HEK293 (cell line): ENCODE measurements around the gene TXNDC9.
A peak's percentile ranks its signal among the peaks of the same experiment; 100 is the strongest.

Experiments used
- BCL11A ChIP-seq: fragments of 450-650 bp; formaldehyde crosslinking; IDR thresholded peaks from 2 replicates; pipeline ENCODE4 v1.5.1; 2016; ENCODE audit warnings: low read depth, missing biosample characterization, missing genetic modification characterization
- ELK4 ChIP-seq: IDR thresholded peaks from 2 replicates; pipeline ENCODE4 v1.6.1; 2011; ENCODE audit warnings: mild to moderate bottlenecking, low read depth, low read length, borderline replicate concordance
- KLF1 ChIP-seq: fragments of 450-650 bp; formaldehyde crosslinking; IDR thresholded peaks from 2 replicates; pipeline ENCODE4 v1.5.1; 2016; ENCODE audit warnings: missing biosample characterization, missing genetic modification characterization
- SP2 ChIP-seq: fragments of 450-650 bp; formaldehyde crosslinking; IDR thresholded peaks from 2 replicates; pipeline ENCODE4 v1.5.1; 2016; ENCODE audit warnings: missing biosample characterization, missing genetic modification characterization
- SP3 ChIP-seq: fragments of 450-650 bp; formaldehyde crosslinking; IDR thresholded peaks from 2 replicates; pipeline ENCODE4 v1.5.1; 2016; ENCODE audit warnings: missing biosample characterization, missing genetic modification characterization
- SP7 ChIP-seq: fragments of 450-650 bp; formaldehyde crosslinking; IDR thresholded peaks from 2 replicates; pipeline ENCODE4 v1.5.1; 2016; ENCODE audit warnings: missing biosample characterization, missing genetic modification characterization
- YY1 ChIP-seq: fragments of 450-650 bp; formaldehyde crosslinking; IDR thresholded peaks from 2 replicates; pipeline ENCODE4 v1.5.1; 2018; ENCODE audit warnings: missing biosample characterization, missing genetic modification characterization
- ZBTB17 ChIP-seq: fragments of 450-650 bp; formaldehyde crosslinking; IDR thresholded peaks from 2 replicates; pipeline ENCODE4 v1.5.1; 2016; ENCODE audit warnings: missing biosample characterization, missing genetic modification characterization
- ZBTB21 ChIP-seq: fragments of 450-650 bp; formaldehyde crosslinking; IDR thresholded peaks from 2 replicates; pipeline ENCODE4 v1.5.1; 2017; ENCODE audit warnings: missing biosample characterization, missing genetic modification characterization
- ZBTB26 ChIP-seq: fragments of 450-650 bp; formaldehyde crosslinking; optimal IDR thresholded peaks from 2 replicates; pipeline ENCODE3; 2016; ENCODE audit warnings: missing biosample characterization, mild to moderate bottlenecking, missing genetic modification characterization
- ZBTB44 ChIP-seq: fragments of 450-650 bp; IDR thresholded peaks from 2 replicates; pipeline ENCODE4 v1.5.1; 2018; ENCODE audit warnings: missing biosample characterization, mild to moderate bottlenecking, missing genetic modification characterization
- ZBTB7A ChIP-seq: fragments of 450-650 bp; formaldehyde crosslinking; IDR thresholded peaks from 2 replicates; pipeline ENCODE4 v1.5.1; 2016; ENCODE audit warnings: low read depth, missing biosample characterization, missing genetic modification characterization
- ZFP3 ChIP-seq: fragments of 450-650 bp; formaldehyde crosslinking; IDR thresholded peaks from 2 replicates; pipeline ENCODE4 v1.5.1; 2016; ENCODE audit warnings: low read depth, missing biosample characterization, missing genetic modification characterization
- ZFP41 ChIP-seq: fragments of 450-650 bp; formaldehyde crosslinking; IDR thresholded peaks from 2 replicates; pipeline ENCODE4 v1.5.1; 2016; ENCODE audit warnings: missing biosample characterization, missing genetic modification characterization, borderline replicate concordance
- ZNF121 ChIP-seq: fragments of 450-650 bp; formaldehyde crosslinking; IDR thresholded peaks from 2 replicates; pipeline ENCODE4 v1.5.1; 2016; ENCODE audit warnings: missing biosample characterization, missing genetic modification characterization
- ZNF155 ChIP-seq: fragments of 450-650 bp; formaldehyde crosslinking; IDR thresholded peaks from 2 replicates; pipeline ENCODE4 v1.5.1; 2016; ENCODE audit warnings: missing biosample characterization, missing genetic modification characterization
- ZNF19 ChIP-seq: fragments of 450-650 bp; formaldehyde crosslinking; IDR thresholded peaks from 2 replicates; pipeline ENCODE4; 2016; ENCODE audit warnings: missing biosample characterization, missing genetic modification characterization, low read depth
- ZNF211 ChIP-seq: fragments of 450-650 bp; formaldehyde crosslinking; IDR thresholded peaks from 2 replicates; pipeline ENCODE4 v1.5.1; 2016; ENCODE audit warnings: low read depth, missing biosample characterization, missing genetic modification characterization
- ZNF248 ChIP-seq: fragments of 450-650 bp; formaldehyde crosslinking; IDR thresholded peaks from 2 replicates; pipeline ENCODE4 v1.5.1; 2017; ENCODE audit warnings: missing biosample characterization, missing genetic modification characterization
- ZNF302 ChIP-seq: fragments of 450-650 bp; formaldehyde crosslinking; IDR thresholded peaks from 2 replicates; pipeline ENCODE4 v1.5.1; 2016; ENCODE audit warnings: missing biosample characterization, missing genetic modification characterization, low read depth
- ZNF341 ChIP-seq: fragments of 450-650 bp; formaldehyde crosslinking; IDR thresholded peaks from 2 replicates; pipeline ENCODE4; 2016; ENCODE audit warnings: low read depth, missing biosample characterization, missing genetic modification characterization
- ZNF350 ChIP-seq: fragments of 450-650 bp; formaldehyde crosslinking; IDR thresholded peaks from 2 replicates; pipeline ENCODE4 v1.5.0; 2017; ENCODE audit warnings: missing biosample characterization, mild to moderate bottlenecking, missing genetic modification characterization
- ZNF423 ChIP-seq: fragments of 450-650 bp; formaldehyde crosslinking; IDR thresholded peaks from 2 replicates; pipeline ENCODE4 v1.5.1; 2016; ENCODE audit warnings: missing biosample characterization, missing genetic modification characterization
- ZNF473 ChIP-seq: fragments of 450-650 bp; formaldehyde crosslinking; IDR thresholded peaks from 2 replicates; pipeline ENCODE4 v1.5.1; 2017; ENCODE audit warnings: missing biosample characterization, missing genetic modification characterization
- ZNF501 ChIP-seq: fragments of 450-650 bp; formaldehyde crosslinking; IDR thresholded peaks from 2 replicates; pipeline ENCODE4 v1.5.1; 2016; ENCODE audit warnings: missing biosample characterization, missing genetic modification characterization
- ZNF623 ChIP-seq: fragments of 450-650 bp; formaldehyde crosslinking; IDR thresholded peaks from 2 replicates; pipeline ENCODE4 v1.5.1; 2016; ENCODE audit warnings: missing biosample characterization, missing genetic modification characterization
- ZNF624 ChIP-seq: fragments of 450-650 bp; formaldehyde crosslinking; IDR thresholded peaks from 2 replicates; pipeline ENCODE4 v1.5.1; 2017; ENCODE audit warnings: missing biosample characterization, missing genetic modification characterization
- ZNF639 ChIP-seq: fragments of 450-650 bp; formaldehyde crosslinking; IDR thresholded peaks from 2 replicates; pipeline ENCODE4 v1.5.1; 2016; ENCODE audit warnings: missing biosample characterization, missing genetic modification characterization
- ZNF677 ChIP-seq: fragments of 450-650 bp; IDR thresholded peaks from 2 replicates; pipeline ENCODE4 v1.5.0; 2018; ENCODE audit warnings: missing biosample characterization, mild to moderate bottlenecking, missing genetic modification characterization, moderate library complexity
- ZNF707 ChIP-seq: fragments of 450-650 bp; formaldehyde crosslinking; IDR thresholded peaks from 2 replicates; pipeline ENCODE4 v1.5.1; 2016; ENCODE audit warnings: missing biosample characterization, missing genetic modification characterization
- ZNF830 ChIP-seq: fragments of 450-650 bp; IDR thresholded peaks from 2 replicates; pipeline ENCODE4 v1.5.0; 2018; ENCODE audit warnings: missing biosample characterization, missing genetic modification characterization, low read depth, mild to moderate bottlenecking, moderate library complexity
- ZSCAN23 ChIP-seq: fragments of 450-650 bp; formaldehyde crosslinking; IDR thresholded peaks from 2 replicates; pipeline ENCODE4 v1.5.1; 2016; ENCODE audit warnings: missing biosample characterization, missing genetic modification characterization
- TF ChIP-seq, protein P1 (sequence below): fragments of 450-650 bp; formaldehyde crosslinking; IDR thresholded peaks from 2 replicates; pipeline ENCODE4 v1.5.1; 2016; ENCODE audit warnings: missing biosample characterization, missing genetic modification characterization

Gene TXNDC9

GRCh38 chr2:99335911-99336803 lies at the start of gene TXNDC9 (continued):
- TF ChIP-seq ZFP41 (tag by site-specific recombination): no peak
- TF ChIP-seq ZNF623: no peak
- TF ChIP-seq ZNF473 (tag by site-specific recombination): no peak
- no peak for TF ChIP-seq ZNF155 (tag by site-specific recombination)
- TF ChIP-seq ELK4: no peak
- no peak for TF ChIP-seq ZNF302
- TF ChIP-seq ZNF211 (tag by site-specific recombination): no peak
- no peak for TF ChIP-seq KLF1 (tag by site-specific recombination)
- TF ChIP-seq ZNF19 (tag by site-specific recombination): no peak
- no peak for TF ChIP-seq ZNF350 (tag by site-specific recombination)
- no peak; the same call in 1 of the 2 replicates for TF ChIP-seq ZNF639 (tag by site-specific recombination)
- TF ChIP-seq SP7: peak; percentile 66
- TF ChIP-seq ZBTB17 (tag by site-specific recombination): peak; percentile 74
- TF ChIP-seq ZFP3 (tag by site-specific recombination): no peak
- no peak for TF ChIP-seq ZNF677
- no peak for TF ChIP-seq ZBTB7A
- TF ChIP-seq ZNF341 (tag by site-specific recombination): peak; percentile 31; the same call in 1 of the 2 replicates
- no peak for TF ChIP-seq ZNF501
- TF ChIP-seq ZNF624 (tag by site-specific recombination): no peak
- TF ChIP-seq SP2 (tag by site-specific recombination): peak; percentile 91
- TF ChIP-seq ZNF707 (tag by site-specific recombination): no peak
- TF ChIP-seq ZBTB44 (tag by site-specific recombination): no peak
- TF ChIP-seq ZNF423: no peak
- peak; percentile 46; the same call in 1 of the 2 replicates for TF ChIP-seq BCL11A (tag by site-specific recombination)
- TF ChIP-seq ZNF830 (tag by site-specific recombination): no peak
- TF ChIP-seq ZNF121: no peak
- no peak for TF ChIP-seq ZSCAN23
- TF ChIP-seq, protein P1, sequence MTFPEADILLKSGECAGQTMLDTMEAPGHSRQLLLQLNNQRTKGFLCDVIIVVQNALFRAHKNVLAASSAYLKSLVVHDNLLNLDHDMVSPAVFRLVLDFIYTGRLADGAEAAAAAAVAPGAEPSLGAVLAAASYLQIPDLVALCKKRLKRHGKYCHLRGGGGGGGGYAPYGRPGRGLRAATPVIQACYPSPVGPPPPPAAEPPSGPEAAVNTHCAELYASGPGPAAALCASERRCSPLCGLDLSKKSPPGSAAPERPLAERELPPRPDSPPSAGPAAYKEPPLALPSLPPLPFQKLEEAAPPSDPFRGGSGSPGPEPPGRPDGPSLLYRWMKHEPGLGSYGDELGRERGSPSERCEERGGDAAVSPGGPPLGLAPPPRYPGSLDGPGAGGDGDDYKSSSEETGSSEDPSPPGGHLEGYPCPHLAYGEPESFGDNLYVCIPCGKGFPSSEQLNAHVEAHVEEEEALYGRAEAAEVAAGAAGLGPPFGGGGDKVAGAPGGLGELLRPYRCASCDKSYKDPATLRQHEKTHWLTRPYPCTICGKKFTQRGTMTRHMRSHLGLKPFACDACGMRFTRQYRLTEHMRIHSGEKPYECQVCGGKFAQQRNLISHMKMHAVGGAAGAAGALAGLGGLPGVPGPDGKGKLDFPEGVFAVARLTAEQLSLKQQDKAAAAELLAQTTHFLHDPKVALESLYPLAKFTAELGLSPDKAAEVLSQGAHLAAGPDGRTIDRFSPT: no peak
- no peak for TF ChIP-seq ZBTB21
- no peak for TF ChIP-seq YY1 (tag by site-specific recombination)
- TF ChIP-seq ZBTB26 (tag by site-specific recombination): peak; percentile 53
- TF ChIP-seq SP3: peak; percentile 89
- no peak for TF ChIP-seq ZNF248 (tag by site-specific recombination)
